SK-N-SH (cell line): ENCODE results near the gene TMEM30A.

Experiments used
- EZH2phosphoT487 ChIP-seq: fragments of 200-600 bp; sonication (generic); IDR thresholded peaks from 2 replicates; pipeline ENCODE4 v1.6.1; 2017; ENCODE audit warnings: low read depth, mixed run types, mild to moderate bottlenecking, antibody characterized with exemption, moderate library complexity, borderline replicate concordance
- FOSL2 ChIP-seq: IDR thresholded peaks from 2 replicates; pipeline ENCODE4 v1.4.0; 2012; ENCODE audit warnings: low read depth, mild to moderate bottlenecking, moderate library complexity, borderline replicate concordance
- FOXJ3 ChIP-seq: sonication (generic); formaldehyde crosslinking; IDR thresholded peaks from 2 replicates; pipeline ENCODE4 v1.5.1; 2020; ENCODE audit warnings: mild to moderate bottlenecking, missing genetic modification reagents
- FOXM1 ChIP-seq: IDR thresholded peaks from 2 replicates; pipeline ENCODE4 v1.4.0; 2012; ENCODE audit warnings: low read depth, mild to moderate bottlenecking
- MEF2A ChIP-seq: IDR thresholded peaks from 2 replicates; pipeline ENCODE4 v1.4.0; 2012; ENCODE audit warnings: low read depth, borderline replicate concordance
- NRF1 ChIP-seq: IDR thresholded peaks from 2 replicates; pipeline ENCODE4 v1.6.1; 2012; ENCODE audit warnings: low read depth, mild to moderate bottlenecking, low read length
- REST ChIP-seq: IDR thresholded peaks from 2 replicates; pipeline ENCODE4 v1.6.1; 2012; ENCODE audit warnings: mild to moderate bottlenecking, low read depth, low read length, moderate library complexity
- RXRA ChIP-seq: IDR thresholded peaks from 2 replicates; pipeline ENCODE4 v1.4.0; 2012; ENCODE audit warnings: low read depth, mild to moderate bottlenecking, borderline replicate concordance
- SMC3 ChIP-seq: IDR thresholded peaks from 2 replicates; pipeline ENCODE4 v1.6.1; 2012; ENCODE audit warnings: low read depth, low read length, improper control_type of control experiment
- TF ChIP-seq, protein P1 (sequence below): fragments of 200-600 bp; sonication (generic); IDR thresholded peaks from 2 replicates; pipeline ENCODE4 v1.6.1; 2017; ENCODE audit warnings: antibody characterized with exemption, mild to moderate bottlenecking, moderate library complexity
- TF ChIP-seq, protein P2 (sequence below): fragments of 150-350 bp; IDR thresholded peaks from 2 replicates; pipeline ENCODE4 v1.6.1; 2016; ENCODE audit warnings: mild to moderate bottlenecking, low read depth, low read length

DNA sequence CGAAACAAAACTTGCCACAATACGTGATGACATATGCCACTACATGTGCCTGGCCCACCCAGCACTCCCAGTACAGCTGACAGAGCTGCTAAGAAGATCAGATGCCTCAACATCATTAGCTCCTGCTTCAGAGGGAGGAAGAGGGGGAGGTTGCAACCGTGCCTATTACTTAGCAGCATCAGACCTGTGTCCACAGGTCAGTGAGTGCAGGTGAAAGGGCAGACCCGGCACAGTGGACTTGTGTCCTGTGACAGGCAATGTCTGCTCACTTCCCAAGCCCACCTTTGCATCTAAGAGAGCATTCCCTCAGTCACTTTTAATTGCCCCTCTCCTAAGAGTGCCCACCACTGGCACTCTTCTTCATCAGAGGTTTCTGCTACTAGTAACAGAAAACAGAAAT lies 69.3 kb downstream of the TMEM30A start:
- TF ChIP-seq FOSL2 (no peak), FOXJ3 (no peak), NRF1 (no peak), MEF2A (no peak), FOXM1 (no peak), EZH2phosphoT487 (no peak), SMC3 (no peak), REST (no peak), RXRA (no peak)
- TF ChIP-seq, protein P1, sequence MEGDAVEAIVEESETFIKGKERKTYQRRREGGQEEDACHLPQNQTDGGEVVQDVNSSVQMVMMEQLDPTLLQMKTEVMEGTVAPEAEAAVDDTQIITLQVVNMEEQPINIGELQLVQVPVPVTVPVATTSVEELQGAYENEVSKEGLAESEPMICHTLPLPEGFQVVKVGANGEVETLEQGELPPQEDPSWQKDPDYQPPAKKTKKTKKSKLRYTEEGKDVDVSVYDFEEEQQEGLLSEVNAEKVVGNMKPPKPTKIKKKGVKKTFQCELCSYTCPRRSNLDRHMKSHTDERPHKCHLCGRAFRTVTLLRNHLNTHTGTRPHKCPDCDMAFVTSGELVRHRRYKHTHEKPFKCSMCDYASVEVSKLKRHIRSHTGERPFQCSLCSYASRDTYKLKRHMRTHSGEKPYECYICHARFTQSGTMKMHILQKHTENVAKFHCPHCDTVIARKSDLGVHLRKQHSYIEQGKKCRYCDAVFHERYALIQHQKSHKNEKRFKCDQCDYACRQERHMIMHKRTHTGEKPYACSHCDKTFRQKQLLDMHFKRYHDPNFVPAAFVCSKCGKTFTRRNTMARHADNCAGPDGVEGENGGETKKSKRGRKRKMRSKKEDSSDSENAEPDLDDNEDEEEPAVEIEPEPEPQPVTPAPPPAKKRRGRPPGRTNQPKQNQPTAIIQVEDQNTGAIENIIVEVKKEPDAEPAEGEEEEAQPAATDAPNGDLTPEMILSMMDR, result no peak
- TF ChIP-seq, protein P2, sequence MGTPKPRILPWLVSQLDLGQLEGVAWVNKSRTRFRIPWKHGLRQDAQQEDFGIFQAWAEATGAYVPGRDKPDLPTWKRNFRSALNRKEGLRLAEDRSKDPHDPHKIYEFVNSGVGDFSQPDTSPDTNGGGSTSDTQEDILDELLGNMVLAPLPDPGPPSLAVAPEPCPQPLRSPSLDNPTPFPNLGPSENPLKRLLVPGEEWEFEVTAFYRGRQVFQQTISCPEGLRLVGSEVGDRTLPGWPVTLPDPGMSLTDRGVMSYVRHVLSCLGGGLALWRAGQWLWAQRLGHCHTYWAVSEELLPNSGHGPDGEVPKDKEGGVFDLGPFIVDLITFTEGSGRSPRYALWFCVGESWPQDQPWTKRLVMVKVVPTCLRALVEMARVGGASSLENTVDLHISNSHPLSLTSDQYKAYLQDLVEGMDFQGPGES, result no peak
